GM19397 (cell line): Measurements from ENCODE around the gene SPACA7.
"Not testable (repeated sequence)": the region's sequence is repeated elsewhere in the genome, so short reads cannot be mapped to it uniquely, and the experiment has no call there.

ENCODE experiments used
- ATAC-seq: cut with Tn5 transposase; IDR thresholded peaks from one replicate; pipeline ENCODE4 v1.9.1; 2021; ENCODE audit warnings: mild to moderate bottlenecking, moderate library complexity; ENCODE audit not compliant: unreplicated experiment

SPACA7 gene

GRCh38 chr13:112349681-112350080 lies 26.5 kb upstream of the SPACA7 start:
- no peak for ATAC-seq

GRCh38 chr13:112350300-112350699 lies 25.9 kb upstream of the SPACA7 start:
- ATAC-seq, result no peak

DNA sequence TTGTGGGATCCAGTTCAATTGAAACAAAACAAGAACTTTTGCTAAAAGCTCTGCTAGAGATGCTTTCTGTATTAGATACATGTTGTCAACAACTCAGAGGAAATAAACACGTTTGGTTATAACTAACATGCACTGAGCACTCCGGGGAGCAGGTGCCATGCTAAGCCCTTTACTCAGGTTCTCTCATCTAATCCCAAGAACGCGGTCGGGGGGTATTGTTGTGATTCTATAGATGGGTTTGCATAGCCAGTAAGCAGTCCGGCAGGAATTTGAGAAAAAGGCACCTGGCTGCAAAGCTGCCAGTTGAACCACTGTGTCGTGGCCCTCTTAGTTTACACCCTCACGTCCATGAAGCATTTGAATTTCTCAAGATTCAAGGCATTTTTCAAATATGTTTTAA lies 24.3 kb upstream of the SPACA7 start:
- no peak for ATAC-seq

DNA sequence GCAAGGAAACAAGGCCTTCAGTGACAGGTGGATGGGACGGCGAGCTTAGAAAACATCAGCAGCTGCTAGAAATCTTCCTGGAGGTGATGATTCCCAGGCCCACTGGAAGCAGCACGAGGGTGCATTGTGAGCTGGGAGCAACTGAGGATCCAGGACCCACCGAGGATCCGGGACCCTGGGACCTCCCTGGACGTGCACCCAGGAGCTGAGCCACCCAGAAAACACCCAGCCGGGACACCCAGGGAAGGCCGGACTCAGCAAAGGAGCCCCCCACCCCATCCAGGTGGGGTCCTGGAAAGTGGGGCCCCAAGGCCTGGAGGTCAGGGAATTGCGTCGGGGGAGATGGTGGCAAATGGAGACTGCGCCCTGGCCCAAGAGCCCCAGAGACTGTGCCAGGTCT lies 22.3 kb upstream of the SPACA7 start:
- no peak for ATAC-seq

GRCh38 chr13:112354330-112355273 lies 21.6 kb upstream of the SPACA7 start:
- no peak for ATAC-seq

DNA sequence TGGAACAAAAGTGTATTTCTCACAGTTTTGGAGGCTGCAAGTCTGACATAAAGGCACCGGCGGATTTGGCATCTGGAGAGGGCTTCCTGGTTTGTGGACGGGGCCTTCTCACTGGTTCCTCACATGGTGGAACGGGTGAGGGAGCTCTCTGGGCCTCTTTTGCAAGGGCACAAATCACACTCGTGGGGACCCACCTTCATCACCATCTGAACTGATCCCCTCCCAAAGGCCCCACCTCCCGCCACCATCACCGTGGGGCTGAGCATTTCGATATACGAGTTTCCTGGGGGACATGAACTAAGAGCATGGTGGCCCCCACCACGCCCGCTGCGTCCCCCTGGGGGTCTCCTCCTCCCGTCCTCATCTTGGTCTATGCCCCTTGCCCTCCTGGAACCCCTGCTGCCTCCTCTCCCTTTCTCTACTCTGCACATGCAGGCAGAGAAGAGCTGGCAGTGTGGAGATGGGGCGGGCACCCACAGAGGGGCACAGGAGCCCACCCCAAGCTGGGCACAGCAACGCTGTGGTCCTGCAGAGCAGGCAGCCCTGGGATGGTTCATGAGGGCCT lies 20.8 kb upstream of the SPACA7 start:
- ATAC-seq, result no peak

GRCh38 chr13:112356190-112356589 lies 20.0 kb upstream of the SPACA7 start:
- ATAC-seq, result no peak

DNA sequence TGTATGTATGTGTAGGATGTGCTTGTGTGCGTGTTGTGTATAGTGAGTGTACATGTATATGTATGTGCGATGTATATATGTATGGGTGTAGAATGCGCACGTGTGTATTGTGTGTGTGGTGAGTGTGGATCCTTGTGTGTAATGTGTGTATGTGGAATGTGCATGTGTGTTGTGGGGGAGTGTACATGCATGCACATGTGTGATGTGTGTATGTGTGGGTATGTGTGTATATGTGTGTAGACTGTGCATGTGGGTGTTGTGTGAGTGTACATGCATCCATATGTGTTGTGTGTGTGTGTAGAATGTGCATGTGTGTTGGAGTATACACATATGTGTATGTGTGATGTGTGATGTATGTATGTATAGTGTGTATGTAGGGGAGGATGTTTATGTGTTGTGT lies 18.0 kb upstream of the SPACA7 start:
- ATAC-seq, result no peak

DNA sequence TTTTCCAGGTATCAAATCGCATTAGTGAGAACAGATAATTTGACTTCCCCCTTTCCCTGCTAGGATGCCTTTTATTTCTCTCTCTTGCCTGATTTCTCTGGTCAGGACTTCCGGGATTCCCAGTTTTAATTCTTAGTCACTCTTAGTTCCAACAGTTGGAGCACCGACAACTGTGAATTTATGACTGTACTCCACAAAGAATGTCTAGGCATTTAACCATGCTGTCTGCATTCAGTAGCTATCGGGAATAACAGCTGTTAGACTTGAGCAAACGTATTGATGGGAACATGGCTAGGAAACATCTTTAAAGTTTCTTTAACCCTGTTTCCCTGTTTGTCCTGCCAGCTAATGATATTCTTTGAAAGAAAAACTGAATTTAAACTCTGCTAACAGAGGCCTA lies 14.1 kb upstream of the SPACA7 start:
- ATAC-seq, result no peak

GRCh38 chr13:112363867-112364528 lies 12.2 kb upstream of the SPACA7 start:
- ATAC-seq, result no peak

DNA sequence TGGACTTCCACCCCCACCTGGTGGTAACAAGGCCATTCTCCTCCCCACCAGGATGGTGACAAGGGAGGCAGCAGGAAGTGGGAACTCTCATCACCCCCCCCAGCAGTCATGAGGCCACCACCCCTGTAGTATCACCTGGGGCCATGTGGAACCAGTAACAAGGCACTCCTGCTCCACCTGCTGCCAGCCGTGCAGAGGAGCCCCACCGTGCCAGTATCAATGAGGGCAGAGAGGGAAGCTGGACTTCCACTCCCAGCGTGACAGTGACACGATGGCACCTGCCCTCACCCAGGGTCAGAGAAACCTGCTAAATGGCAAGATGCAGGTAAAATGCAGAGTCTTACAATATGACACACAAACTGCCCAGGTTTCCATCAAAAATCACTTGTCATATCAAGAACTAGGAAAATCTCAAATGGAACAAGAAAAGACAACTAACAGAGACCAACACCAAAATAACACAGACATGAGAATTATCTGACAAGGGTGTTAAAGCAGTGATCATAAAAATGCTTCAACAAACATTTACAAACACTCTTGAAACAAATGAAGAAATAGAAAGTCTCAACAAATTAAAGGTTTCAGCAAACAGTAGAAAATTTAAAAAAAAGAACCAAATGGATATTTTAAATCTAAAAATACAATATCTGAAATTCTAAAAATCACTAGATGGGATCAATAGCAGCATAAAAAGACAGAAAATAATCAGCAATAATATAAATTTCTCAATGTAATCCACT lies 9.1 kb upstream of the SPACA7 start:
- ATAC-seq, result no peak

GRCh38 chr13:112368883-112369282 lies 7.3 kb upstream of the SPACA7 start:
- ATAC-seq, result no peak

DNA sequence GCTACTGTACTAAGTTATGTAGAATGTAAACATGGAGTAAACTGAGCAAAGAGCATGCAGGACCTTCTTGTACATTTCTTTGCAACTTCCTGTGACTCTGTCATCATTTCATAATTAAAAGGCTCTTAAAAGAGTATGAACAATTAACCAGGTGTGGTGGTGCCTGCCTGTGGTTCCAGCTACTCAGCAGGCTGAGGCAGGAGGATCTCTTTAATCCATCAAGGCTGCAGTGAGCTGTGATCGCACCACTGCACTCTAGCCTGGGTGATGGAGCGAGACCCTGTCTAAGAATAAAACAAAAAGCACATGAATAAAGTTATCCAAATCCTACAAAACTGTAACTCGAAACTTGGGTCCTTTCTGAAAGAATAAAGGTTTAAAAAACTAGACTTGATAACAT lies 5.8 kb upstream of the SPACA7 start:
- ATAC-seq, result no peak

GRCh38 chr13:112374271-112374670 lies 1.9 kb upstream of the SPACA7 start:
- ATAC-seq, result no peak

GRCh38 chr13:112391746-112392145 lies 15.6 kb downstream of the SPACA7 start:
- no peak for ATAC-seq

DNA sequence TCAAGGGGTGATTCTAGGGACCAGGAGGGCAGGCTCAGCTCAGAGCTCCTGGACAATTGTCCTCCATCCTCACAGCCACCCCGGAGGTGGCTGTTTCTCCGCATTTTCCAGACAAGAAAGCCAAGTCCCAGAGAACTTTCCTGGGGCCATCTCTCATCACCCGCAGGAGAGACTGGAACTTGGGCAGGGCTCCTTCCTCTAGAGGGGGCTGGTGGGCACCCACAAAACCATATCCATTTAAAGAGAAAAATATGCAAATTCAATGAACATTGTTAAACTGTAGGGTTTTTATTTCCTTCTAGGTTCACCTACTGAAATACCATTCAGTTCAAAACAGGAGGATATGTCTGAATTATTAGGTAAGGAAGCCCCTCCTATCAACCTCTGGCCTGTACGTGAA lies 16.6 kb downstream of the SPACA7 start:
- ATAC-seq, result no peak

- ATAC-seq, result not testable (repeated sequence)
Measured at GRCh38 chr13:112395022-112395421, 18.9 kb downstream of the SPACA7 start.

GRCh38 chr13:112395941-112396340 lies 19.8 kb downstream of the SPACA7 start:
- ATAC-seq, result not testable (repeated sequence)

DNA sequence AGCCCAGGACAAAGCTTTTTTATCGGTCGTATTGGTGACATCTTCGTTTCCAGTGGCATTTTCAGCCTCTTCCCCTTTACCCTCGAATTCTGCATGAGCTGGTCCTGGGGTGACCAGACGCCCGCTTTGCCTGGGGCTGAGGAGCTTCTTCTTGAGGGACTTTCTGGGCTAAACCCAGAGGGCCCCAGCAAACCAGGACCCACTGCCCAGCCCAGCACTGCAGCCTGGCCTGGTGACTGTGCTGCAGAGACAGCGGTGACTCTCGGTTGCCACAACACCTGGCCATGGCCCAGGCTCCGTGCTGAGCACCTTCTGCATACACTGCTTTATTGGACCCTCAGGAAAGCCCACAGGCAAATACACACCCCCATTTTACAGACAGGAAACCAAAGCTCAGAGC lies 21.0 kb downstream of the SPACA7 start:
- no peak for ATAC-seq

DNA sequence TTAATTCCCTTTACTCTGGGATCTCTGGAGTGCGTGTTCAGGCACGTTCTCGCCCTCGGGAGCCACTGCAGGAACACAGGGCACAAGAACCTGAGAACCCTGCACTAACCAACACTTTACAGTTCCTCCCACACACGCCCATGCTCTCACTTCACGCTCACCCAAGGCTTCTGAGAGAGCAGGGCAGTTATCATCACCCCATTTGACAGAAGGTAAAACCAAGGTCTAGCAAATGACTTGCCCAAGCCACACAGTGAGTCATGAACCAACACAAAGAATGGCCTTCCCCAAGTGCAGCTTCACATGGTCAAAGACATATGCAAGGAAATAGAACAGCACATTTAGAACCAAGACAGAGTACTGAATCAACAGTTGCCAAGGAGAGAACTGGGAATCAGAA lies 22.2 kb downstream of the SPACA7 start:
- not testable (repeated sequence) for ATAC-seq

DNA sequence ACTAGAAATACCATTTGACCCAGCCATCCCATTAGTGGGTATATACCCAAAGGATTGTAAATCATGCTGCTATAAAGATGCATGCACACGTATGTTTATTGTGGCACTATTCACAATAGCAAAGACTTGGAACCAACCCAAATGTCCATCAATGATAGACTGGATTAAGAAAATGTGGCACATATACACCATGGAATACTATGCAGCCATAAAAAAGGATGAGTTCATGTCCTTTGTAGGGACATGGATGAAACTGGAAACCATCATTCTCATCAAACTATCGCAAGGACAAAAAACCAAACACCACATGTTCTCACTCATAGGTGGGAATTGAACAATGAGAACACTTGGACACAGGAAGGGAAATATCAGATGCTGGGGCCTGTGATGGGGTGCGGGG lies 33.7 kb downstream of the SPACA7 start:
- ATAC-seq, result not testable (repeated sequence)
